Hematopoietic multipotent progenitor cell treated with erythropoietin and hydrocortisone succinate and interleukin-3 and kit ligand, for 4 days (in vitro differentiated cells): Measurements from ENCODE around the gene ZNF688.
"Not testable (repeated sequence)": the region's sequence is repeated elsewhere in the genome, so short reads cannot be mapped to it uniquely, and the experiment has no call there.

Experiments used
- DNase-seq: peaks from one replicate; pipeline ENCODE4 v3.0.0-alpha.2; 2015

ZNF688 gene

DNA sequence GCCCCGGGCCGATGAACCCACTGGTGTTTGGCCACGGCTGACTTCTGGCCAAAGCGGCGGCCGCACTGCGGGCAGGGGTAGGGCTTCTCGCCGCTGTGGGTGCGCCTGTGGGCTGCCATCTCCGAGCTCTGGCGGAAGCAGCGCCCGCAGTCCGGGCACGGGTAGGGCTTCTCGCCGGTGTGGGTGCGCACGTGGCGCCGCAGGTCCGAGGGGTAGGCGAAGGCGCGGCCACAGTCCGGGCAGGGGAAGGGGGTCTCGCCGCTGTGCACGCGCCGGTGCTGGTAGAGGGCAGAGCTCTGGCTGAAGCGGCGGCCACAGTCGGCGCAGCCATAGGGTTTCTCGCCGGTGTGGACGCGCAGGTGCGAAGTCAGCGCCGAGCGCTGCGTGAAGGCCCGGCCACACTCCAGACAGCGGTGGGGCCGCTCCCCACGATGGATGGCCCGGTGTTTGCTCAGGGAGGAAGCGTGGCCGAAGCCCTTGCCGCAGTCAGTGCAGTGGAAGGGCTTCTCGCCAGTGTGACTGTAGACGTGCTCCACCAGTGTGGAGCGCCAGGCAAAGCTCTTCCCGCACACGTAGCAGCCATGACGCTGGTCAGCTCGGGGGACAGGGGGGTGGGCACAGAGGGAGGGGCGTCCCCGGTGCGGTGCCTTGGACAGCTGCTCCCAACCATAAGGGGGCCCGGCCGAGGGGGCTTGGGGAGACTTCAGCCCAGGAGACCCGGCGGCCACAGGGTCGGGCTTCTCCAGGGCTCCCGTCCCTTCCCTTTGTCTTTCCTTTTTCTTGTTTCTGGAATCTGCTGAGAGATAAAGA, 16.0 kb downstream of the ZNF688 start:
- no peak for DNase-seq

GRCh38 chr16:30554557-30555314, 16.8 kb downstream of the ZNF688 start:
- no peak for DNase-seq

- DNase-seq: peak; percentile 42
Observed at GRCh38 chr16:30553393-30553899, 18.1 kb downstream of the ZNF688 start.

GRCh38 chr16:30552956-30553355, 18.6 kb downstream of the ZNF688 start:
- no peak for DNase-seq

- DNase-seq: no peak
Observed at GRCh38 chr16:30551781-30552180, 19.7 kb downstream of the ZNF688 start.

GRCh38 chr16:30548416-30549253, 22.9 kb downstream of the ZNF688 start:
- DNase-seq: peak; percentile 79

- peak; percentile 45 for DNase-seq
Observed at GRCh38 chr16:30546115-30546514, 25.4 kb downstream of the ZNF688 start.

DNA sequence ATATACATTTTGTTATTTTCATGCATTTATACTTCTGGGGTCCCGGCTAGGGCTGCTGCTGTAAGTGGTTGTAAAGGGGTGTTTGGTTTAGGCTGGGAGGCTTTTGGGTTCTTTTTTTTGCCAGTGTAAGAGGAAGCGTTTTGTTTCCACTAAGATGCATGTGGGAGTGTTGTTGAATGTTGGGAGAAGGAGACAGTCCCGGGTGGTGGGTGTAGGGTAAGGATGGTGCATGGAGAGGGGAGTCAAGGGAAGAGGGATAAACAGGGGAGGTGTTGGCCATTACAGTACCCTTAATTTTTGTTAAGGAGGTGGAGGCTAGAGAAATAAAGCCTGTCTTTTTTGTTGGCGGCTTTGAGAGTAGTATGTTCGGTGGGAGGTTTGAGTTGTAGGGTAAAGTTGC, 28.4 kb downstream of the ZNF688 start:
- no peak for DNase-seq

GRCh38 chr16:30541502-30542329, 29.8 kb downstream of the ZNF688 start:
- peak; percentile 57 for DNase-seq

DNA sequence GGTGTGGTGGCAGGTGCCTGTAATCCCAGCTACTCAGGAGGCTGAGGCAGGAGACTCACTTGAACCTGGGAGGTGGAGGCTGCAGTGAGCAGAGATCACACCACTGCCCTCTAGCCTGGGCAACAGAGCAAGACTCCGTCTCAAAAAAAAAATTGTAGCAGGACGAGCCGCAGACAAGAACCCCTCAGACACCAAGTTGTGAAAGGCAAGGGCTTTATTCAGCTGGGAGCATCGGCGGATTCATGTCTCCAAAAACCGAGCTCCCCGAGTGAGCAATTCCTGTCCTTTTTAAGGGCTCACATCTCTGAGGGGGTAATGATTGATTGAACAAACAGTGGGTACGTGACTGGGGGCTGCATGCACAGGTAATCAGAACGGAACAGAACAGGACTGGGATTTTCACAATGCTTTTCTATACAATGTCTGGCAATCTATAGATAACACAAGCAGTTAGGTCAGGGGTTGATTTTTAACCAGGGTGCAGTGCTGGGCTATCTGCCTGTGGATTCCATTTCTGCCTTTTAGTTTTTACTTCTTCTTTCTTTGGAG, 30.5 kb downstream of the ZNF688 start:
- DNase-seq: peak; percentile 75

- not testable (repeated sequence) for DNase-seq
Observed at GRCh38 chr16:30539986-30540526, 31.5 kb downstream of the ZNF688 start.

DNA sequence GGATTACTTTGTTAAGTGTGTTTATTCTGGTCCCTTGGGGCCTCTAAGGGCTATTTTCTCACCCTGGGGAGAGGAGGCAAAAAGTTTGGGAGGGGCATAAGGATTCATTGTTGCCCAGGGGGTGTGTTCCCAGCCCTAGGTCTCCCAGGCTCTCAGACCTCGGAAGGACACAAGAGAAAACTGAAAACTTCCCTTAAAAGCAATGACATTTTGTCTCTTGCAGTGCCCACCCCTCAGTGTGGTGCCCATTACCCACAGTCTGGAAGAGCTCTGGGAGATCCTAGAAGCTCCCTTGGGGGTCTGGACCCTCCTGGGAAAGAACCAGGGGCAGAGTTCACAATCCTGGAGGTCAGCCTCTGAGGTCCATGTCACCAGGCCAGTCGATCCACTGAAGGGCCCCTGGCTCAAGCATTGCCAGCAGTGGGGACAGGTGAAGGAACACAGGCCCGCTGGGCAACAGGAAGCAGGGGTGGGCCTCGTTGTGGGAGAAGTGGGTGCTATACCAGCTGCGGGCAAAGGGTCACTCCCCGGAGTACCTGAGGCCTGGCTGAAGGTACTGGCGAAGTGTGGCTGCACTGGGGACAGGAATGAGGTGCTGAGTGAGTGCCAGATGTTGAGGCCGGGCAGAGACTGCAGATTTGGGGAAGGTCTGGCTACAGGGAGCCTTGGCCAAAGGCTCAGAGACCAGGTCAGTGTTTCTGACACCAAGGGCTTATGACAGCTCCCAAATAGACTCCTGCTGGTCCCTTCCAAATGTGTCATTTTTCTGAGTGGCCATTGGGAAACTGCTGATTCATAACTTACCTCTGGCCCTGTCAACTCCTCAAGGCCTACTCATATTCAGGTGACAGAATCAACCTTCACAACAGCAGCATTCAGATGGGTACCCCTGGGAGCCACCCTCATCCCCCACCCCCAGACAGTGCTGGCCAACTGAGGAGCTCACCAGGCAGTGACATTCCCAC, 32.2 kb downstream of the ZNF688 start:
- DNase-seq: no peak

GRCh38 chr16:30536391-30537024, 35.0 kb downstream of the ZNF688 start:
- not testable (repeated sequence) for DNase-seq

- peak; percentile 94 for DNase-seq
Observed at GRCh38 chr16:30535777-30536190, 35.7 kb downstream of the ZNF688 start.

DNA sequence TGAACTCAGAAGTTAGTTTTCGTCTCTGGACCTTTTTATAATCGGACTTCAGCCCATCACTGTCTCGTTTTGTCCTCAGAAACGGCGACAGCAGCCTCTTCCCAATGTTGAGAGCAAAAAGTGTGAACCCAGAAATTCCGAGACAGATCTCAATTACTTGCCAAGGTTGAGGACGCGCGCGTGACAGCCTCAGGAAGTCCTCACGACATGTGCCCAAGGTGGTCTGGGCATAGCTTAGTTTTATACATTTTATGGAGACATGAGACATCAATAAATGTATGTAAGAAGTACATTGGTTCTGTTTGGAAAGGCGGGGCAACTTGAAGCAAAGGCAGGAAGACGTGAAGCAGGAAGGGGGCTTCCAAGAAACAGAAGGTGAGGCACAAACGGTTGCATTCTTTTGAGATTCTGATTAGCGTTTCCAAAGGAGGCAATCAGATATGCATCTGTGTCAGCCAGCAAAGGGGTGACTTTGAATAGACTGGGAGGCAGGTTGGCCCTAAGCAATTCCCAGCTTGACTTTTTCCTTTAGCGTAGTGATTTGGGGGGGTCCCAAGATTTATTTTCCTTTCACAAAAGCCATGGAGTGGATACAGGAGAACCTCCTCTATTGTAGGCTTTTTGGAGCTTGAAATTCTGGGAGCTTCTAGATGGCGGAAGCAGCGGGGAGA, 36.3 kb downstream of the ZNF688 start:
- peak; percentile 75 for DNase-seq

DNA sequence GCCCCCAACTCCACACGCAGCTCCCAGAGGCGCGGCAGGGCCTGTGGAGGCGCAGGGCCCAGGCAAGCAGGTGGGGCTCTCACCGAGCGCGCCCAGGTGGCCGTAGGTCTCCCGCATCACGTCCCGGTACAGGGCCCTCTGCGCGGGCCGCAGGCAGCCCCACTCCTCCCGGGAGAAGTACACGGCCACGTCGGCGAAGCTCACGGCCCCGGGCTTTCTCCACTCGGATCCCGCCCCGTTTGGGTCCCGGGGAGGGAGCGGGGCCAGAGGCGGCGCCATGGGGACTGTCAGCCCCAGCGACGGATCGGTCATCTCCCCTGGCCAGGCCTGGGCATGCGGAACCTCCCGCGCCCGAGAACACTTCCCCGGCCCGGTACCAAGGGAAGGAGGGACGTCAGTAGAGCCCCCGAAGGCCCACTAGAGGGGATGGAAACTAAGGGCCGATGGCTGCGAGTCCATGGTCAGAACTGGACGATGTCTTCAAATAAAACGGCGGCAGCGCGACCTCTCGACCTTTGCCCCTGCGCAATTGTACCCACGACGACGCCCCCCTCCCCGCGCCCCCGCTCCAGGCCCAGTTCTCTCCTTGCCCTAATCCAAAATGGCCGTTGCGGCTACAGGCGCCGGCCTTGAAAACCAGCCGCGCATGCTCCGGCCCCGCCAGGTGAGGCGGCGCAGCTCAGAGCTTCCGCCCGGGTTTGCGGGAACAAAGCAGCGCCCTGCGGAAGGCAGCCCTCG, 37.0 kb downstream of the ZNF688 start, which contains the start of gene ZNF747:
Gene ZNF747, minus strand, starts transcription at position 491 of the 738 bp plus-strand sequence. Its CDS starts 179 bp downstream, at position 312.
- DNase-seq: peak; percentile 96

DNA sequence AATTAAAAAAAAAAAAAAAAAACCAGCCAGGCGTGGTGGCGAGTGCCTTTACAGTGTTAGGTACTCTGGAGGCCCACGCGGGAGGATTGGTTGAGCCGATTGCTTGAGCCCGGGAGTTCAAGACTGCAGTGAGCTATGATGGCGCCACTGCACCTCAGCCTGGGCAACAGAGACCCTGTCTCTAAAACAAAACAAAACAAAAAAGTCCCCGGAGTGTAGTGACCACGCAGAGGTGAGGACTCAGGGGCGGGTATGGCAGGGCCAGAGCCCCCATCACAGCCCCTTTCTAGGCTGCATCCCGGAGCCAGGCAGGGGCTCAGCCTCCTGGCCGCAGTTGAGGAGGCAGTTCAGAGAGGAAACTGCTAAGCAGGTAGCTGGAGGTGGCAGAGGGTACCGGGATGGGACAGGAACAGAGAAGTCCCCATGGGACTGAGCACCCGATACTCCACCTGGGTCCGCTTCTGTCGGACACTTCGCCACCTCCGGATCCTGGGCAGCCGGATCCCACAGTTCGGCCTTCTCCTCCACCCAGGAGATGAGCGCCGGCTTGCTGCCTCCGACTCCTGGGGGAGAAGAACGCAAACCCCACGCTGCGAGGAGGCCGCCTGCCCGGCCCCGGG, 37.7 kb downstream of the ZNF688 start:
- peak; percentile 69 for DNase-seq

- DNase-seq: no peak
Observed at GRCh38 chr16:30533146-30533522, 38.4 kb downstream of the ZNF688 start.
